Progenitor cell of endocrine pancreas (in vitro differentiated cells): ENCODE data around the gene CARMIL3. TPM values are rescaled to one million over a fixed set of nuclear protein-coding genes. Genes with fewer than 3 reads are reported as not detected.

Source experiments
- DNase-seq: peaks from one replicate; pipeline ENCODE4 v3.0.0; 2021; ENCODE audit warnings: low spot score; ENCODE audit not compliant: unreplicated experiment
- H3K27ac Mint-ChIP-seq: 2 replicates; pipeline ENCODE4 v1.8.0; 2021; ENCODE audit warnings: mild to moderate bottlenecking, moderate library complexity, mixed read lengths
- H3K27me3 Mint-ChIP-seq: 2 replicates; pipeline ENCODE4 v1.8.0; 2021; ENCODE audit warnings: mixed read lengths
- H3K36me3 Mint-ChIP-seq: 2 replicates; pipeline ENCODE4 v1.8.0; 2022; ENCODE audit warnings: mixed read lengths; ENCODE audit not compliant: insufficient read depth
- H3K4me1 Mint-ChIP-seq: 2 replicates; pipeline ENCODE4 v1.8.0; 2021; ENCODE audit warnings: low read depth, mixed read lengths
- H3K4me3 Mint-ChIP-seq: 2 replicates; pipeline ENCODE4 v1.8.0; 2021; ENCODE audit warnings: low read depth, mild to moderate bottlenecking, moderate library complexity, mixed read lengths
- H3K9me3 Mint-ChIP-seq: 2 replicates; pipeline ENCODE4 v1.8.0; 2021; ENCODE audit warnings: low read depth, mixed read lengths
- CTCF ChIP-seq: fragments of 200-600 bp; sonication (generic); IDR thresholded peaks from one replicate; pipeline ENCODE4 v1.5.0; 2021; ENCODE audit warnings: antibody characterized with exemption, mild to moderate bottlenecking; ENCODE audit not compliant: unreplicated experiment
- total RNA-seq: library from RNA; stranded (reverse); gene quantifications from 2 replicates; pipeline ENCODE4 v1.2.1, GENCODE V29; 2021

The CARMIL3 gene
- total RNA-seq, 1 donor from 2014 or later = 4.9 TPM

GRCh38 chr14:24058951-24059475 lies 7.2 kb downstream of the CARMIL3 start:
- Mint-ChIP-seq H3K4me1 (peaks cover 5% of the 10 kb centered on the region), H3K4me3 (no peak overlapping the region), H3K36me3 (no peaks in the 10 kb centered on the region), H3K9me3 (no peaks in the 10 kb centered on the region), H3K27me3 (no peaks in the 10 kb centered on the region), H3K27ac (no peak overlapping the region)
- no peak for TF ChIP-seq CTCF
- DNase-seq = no peak

DNA sequence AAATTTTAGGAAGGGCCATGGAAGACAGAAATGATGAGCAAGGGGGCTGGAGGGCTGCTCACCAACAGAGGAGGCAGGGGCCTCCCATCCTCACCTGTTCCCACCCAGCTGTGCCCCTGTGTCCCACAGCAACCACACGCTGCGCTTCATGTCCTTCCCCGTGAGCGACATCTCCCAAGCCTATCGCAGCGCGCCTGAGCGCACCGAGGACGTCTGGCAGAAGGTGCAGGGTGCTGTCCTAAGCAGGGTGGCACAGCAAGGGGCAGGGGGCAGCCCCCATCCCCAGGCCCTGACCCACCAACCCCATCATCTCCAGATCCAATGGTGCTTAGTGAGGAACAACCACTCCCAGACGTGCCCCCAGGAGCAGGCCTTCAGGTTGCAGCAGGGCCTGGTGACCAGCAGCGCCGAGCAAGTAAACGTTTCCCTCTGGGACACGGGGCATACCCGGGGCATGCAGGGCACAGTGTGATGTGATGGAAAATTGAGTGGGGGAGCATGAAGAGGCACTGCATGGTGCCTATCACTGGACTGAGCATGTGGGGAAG lies 8.1 kb downstream of the CARMIL3 start:
- no peak for DNase-seq
- no peak for TF ChIP-seq CTCF
- H3K36me3 Mint-ChIP-seq = no peaks in the 10 kb centered on the region
- H3K4me3 Mint-ChIP-seq = no peak overlapping the region
- no peak overlapping the region for H3K27ac Mint-ChIP-seq
- H3K27me3 Mint-ChIP-seq = no peaks in the 10 kb centered on the region
- peaks cover 5% of the 10 kb centered on the region for H3K4me1 Mint-ChIP-seq
- H3K9me3 Mint-ChIP-seq = no peaks in the 10 kb centered on the region

GRCh38 chr14:24060443-24060842 lies 8.6 kb downstream of the CARMIL3 start:
- no peak for DNase-seq
- Mint-ChIP-seq H3K4me3 (no peak overlapping the region), H3K4me1 (peaks cover 5% of the 10 kb centered on the region), H3K27ac (no peak overlapping the region), H3K9me3 (no peaks in the 10 kb centered on the region), H3K36me3 (no peaks in the 10 kb centered on the region), H3K27me3 (no peaks in the 10 kb centered on the region)
- no peak for TF ChIP-seq CTCF

DNA sequence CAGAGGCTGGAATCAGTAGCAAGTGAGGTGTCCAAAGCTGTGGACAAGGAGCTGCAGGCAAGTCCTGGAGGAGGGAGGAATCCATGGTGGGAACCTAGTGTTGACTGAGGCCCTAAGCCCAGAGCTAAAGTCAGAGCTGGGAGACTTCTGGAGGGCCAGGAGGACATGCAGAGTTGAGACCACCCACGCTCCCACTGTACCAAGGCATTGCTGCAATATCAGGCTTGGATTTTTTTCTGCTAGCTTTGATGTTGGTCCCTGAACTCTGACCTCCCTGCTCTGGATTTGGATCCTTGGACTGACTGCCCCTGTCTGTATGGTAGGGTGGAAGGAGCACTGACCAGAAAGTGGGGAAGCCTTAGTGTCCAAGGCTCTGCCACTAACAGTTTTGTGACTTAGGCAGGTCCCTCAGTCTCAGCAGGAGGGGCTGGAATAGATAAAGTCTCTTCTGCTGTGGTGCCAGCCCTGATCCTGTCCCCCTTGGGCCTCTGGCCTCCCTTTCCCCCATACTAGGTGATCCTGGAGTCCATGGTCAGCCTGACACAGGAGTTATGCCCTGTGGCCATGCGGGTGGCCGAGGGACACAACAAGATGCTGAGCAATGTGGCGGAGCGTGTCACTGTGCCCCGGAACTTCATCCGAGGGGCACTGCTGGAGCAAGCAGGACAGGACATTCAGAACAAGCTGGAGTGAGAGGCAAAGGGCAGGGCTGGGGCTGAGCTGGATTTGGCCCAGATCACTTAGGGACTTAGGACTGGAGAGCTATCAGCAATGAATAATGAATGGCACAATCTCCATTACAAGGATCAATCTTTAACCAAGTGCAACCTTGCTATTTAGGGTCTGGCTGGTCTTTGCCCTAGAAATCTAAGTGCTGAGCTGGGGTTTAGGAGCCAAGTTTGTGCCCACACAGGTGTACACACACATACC lies 9.4 kb downstream of the CARMIL3 start:
- Mint-ChIP-seq H3K27ac (no peak overlapping the region), H3K27me3 (no peaks in the 10 kb centered on the region), H3K9me3 (no peaks in the 10 kb centered on the region), H3K4me1 (peaks cover 5% of the 10 kb centered on the region), H3K4me3 (no peak overlapping the region), H3K36me3 (no peaks in the 10 kb centered on the region)
- no peak for TF ChIP-seq CTCF
- no peak for DNase-seq

GRCh38 chr14:24062216-24062980 lies 10.6 kb downstream of the CARMIL3 start:
- Mint-ChIP-seq H3K27me3 (no peaks in the 10 kb centered on the region), H3K9me3 (no peaks in the 10 kb centered on the region), H3K4me3 (no peak overlapping the region), H3K4me1 (peaks cover 5% of the 10 kb centered on the region), H3K36me3 (no peaks in the 10 kb centered on the region), H3K27ac (no peak overlapping the region)
- no peak for DNase-seq
- no peak for TF ChIP-seq CTCF
